Heart right ventricle (tissue), 16 donors: ENCODE data around the gene ARHGAP4. TPM values are rescaled to one million over a fixed set of nuclear protein-coding genes. Genes with fewer than 3 reads are reported as not detected.
A peak's percentile ranks its signal among the peaks of the same experiment; 100 is the strongest.

Experiments used
- ATAC-seq, 8 donors: fragments of 200-7000 bp; cut with Tn5 transposase; one replicate each; pipeline ENCODE4 v1.9.1; 2020; ENCODE audit warnings: mild to moderate bottlenecking in 8 of 8, moderate library complexity in 8 of 8, moderate number of reproducible peaks in 1 of 8
- DNase-seq, 2 donors: peaks; one replicate each; pipeline ENCODE4 v3.0.0-alpha.2; 2020
- H3K27ac ChIP-seq, 10 donors: fragments of 200-600 bp; sonication (generic) in 2 of 10; one replicate each; pipeline versions ENCODE4 v1.5.0 to v1.8.0; 2020 to 2022; ENCODE audit warnings: mild to moderate bottlenecking in 3 of 10
- H3K27me3 ChIP-seq, 7 donors: fragments of 200-600 bp; one replicate each; pipeline ENCODE4 v1.8.0; 2021 to 2022; ENCODE audit warnings: mild to moderate bottlenecking in 2 of 7
- H3K36me3 ChIP-seq, 9 donors: fragments of 200-600 bp; sonication (generic) in 1 of 9; one replicate each; pipeline versions ENCODE4 v1.5.0 to v1.8.0; 2020 to 2022; ENCODE audit warnings: mild to moderate bottlenecking in 2 of 9
- H3K4me1 ChIP-seq, 9 donors: fragments of 200-600 bp; sonication (generic) in 1 of 9; one replicate each; pipeline versions ENCODE4 v1.5.0 to v1.8.0; 2020 to 2022; ENCODE audit warnings: mild to moderate bottlenecking in 4 of 9
- H3K4me3 ChIP-seq, 10 donors: fragments of 200-600 bp; sonication (generic) in 2 of 10; one replicate each; pipeline versions ENCODE4 v1.5.0 to v1.8.0; 2020 to 2022; ENCODE audit warnings: mild to moderate bottlenecking in 7 of 10, moderate library complexity in 2 of 10
- H3K9me3 ChIP-seq, 11 donors: fragments of 200-600 bp in 10 of 11; sonication (generic) in 2 of 11; one replicate each; pipeline versions ENCODE4 v1.5.0 to v1.8.0; 2013 to 2022; ENCODE audit warnings: mild to moderate bottlenecking in 2 of 11, control low read depth in 1 of 11, moderate library complexity in 1 of 11
- CTCF ChIP-seq, 9 donors: fragments of 200-600 bp; sonication (generic) in 2 of 9; IDR thresholded peaks; one replicate each; pipeline versions ENCODE4 v1.5.0 to v1.8.0; 2021 to 2022; ENCODE audit warnings: antibody characterized with exemption in 9 of 9, mild to moderate bottlenecking in 5 of 9, moderate library complexity in 1 of 9
- WGBS, 2 donors: extraction: QIAGEN DNeasy Blood & Tissue Kit; methylation state at CpG; one replicate each; pipeline ENCODE4 v1.1.7; 2013; ENCODE audit warnings: inconsistent platforms in 1 of 2; 5-methylcytosine and 5-hydroxymethylcytosine counted together
- intact Hi-C, 10 donors: fragments of 100-400 bp; cut with DNase I; formaldehyde crosslinking; loops; one replicate each; pipeline versions ENCODE4 v1.11.1 to v1.14.2; 2022
- polyA plus RNA-seq, 2 donors: library from polyadenylated mRNA; stranded (reverse); fragments of 200-250 nt; gene quantifications; one replicate each; pipeline ENCODE4 v1.2.3, GENCODE V29; 2013
- total RNA-seq, 10 donors: library from RNA; stranded (reverse); fragmentation: NEBNext Ultra II Directional in 3 of 10; extraction: Animal tissue kit (Norgen Biotek cat#: 25700) in 3 of 10; gene quantifications; one replicate each; pipeline versions ENCODE4 v1.2.1 to v1.2.4, GENCODE V29; 2021 to 2023
- donor health status: Arrhythmogenic right ventricular cardiomyopathy.
- donor health status: ischemic (EF 13 %, LVEDD 7.1; RV severe dilation, severe dysfunction).
- donor health status: healthy with polysubstance abuse.
- donor health status: DM: no; HTN: yes; CAD: no.
- donor health status: DM: no; HTN: no; CAD: no.
- donor health status: ischemic (EF 25% LVEDD 6.9; RV normal size, moderate dysfunction).
- donor health status: ischemic (EF 25% LVEDD 5.7; RV mildly dilated, moderate dysfunction).
- donor health status: healthy.
- donor health status: DM: yes; HTN: yes; CAD: no.
- donor health status: Ischemic cardiomyopathy.
- donor health status: ischemic (EF 35%, LVEDD 5.7; RV mildly dilated, moderate dysfunction).
- donor health status: nonischemic (EF 11% LVEDD 7.7; RV severe dilation, severe dysfunction).
- donor health status: DM: yes; HTN: yes; CAD: no.
- donor health status: PGD.
- donor health status: ischemic (EF 29% LVEDD 5.4; RV normal size, mild dysfunction).
- donor health status: nonischemic (EF 23%, LVEDD 6.1; RV moderate dilation, normal function).

The ARHGAP4 gene
- total and polyA plus RNA-seq, 12 donors, result 5.5 to 65.5 (median 9.3) TPM

GRCh38 chrX:153926858-153927671 lies 1.0 kb upstream of the ARHGAP4 start:
- Histone ChIP-seq H3K27me3 (peaks cover 0 to 43% (median 0%) of the 10 kb centered on the region in 7 donors), H3K27ac (peak overlapping the region; percentile 94 to 99 (median 97)), H3K4me3 (peak overlapping the region; percentile 44 to 71 (median 60)), H3K36me3 (peaks cover 0 to 25% (median 0%) of the 10 kb centered on the region in 9 donors), H3K4me1 (peaks cover 0 to 73% (median 57%) of the 10 kb centered on the region in 9 donors), H3K9me3 (no peaks in the 10 kb centered on the region)
- ATAC-seq (peak in 7 of 8 donors; percentile 4 to 30 (median 10)), DNase-seq (peak; percentile 46 to 52)
- intact Hi-C loops, result loop anchor here in 4 of 10 donors (10.0 kb wide), 2 partner anchors 112 to 132 kb away; partner anchors contain the start of genes IDH3G (in 3 of the 4) and SSR4 (in 3 of the 4)
- no peak for TF ChIP-seq CTCF (IDR thresholded peaks at IDR 0.05)
- WGBS, 2 donors, result 11% methylated on average over 25 to 31 of the region's 31 CpGs

- intact Hi-C loops, result loop anchor here in 4 of 10 donors (10.0 kb wide), 2 partner anchors 112 to 132 kb away; partner anchors contain the start of genes IDH3G (in 3 of the 4) and SSR4 (in 3 of the 4)
- ATAC-seq, result no peak
- Histone ChIP-seq H3K4me1 (peaks cover 0 to 78% (median 57%) of the 10 kb centered on the region in 9 donors), H3K36me3 (peaks cover 0 to 20% (median 0%) of the 10 kb centered on the region in 9 donors), H3K27ac (peak overlapping the region; percentile 94 to 99 (median 97)), H3K27me3 (peaks cover 0 to 49% (median 0%) of the 10 kb centered on the region in 7 donors), H3K9me3 (no peaks in the 10 kb centered on the region), H3K4me3 (peak overlapping the region in 8 of 10 donors; percentile 11 to 71 (median 61))
- TF ChIP-seq CTCF (IDR thresholded peaks at IDR 0.05), result no peak
- DNase-seq, result no peak
- 25 to 30% methylated on average over 1 to 4 of the region's 4 CpGs for WGBS, 2 donors
Measured at GRCh38 chrX:153926552-153926857, 441 bp upstream of the ARHGAP4 start.

- H3K9me3 ChIP-seq, result no peaks in the 10 kb centered on the region
- peak overlapping the region in 7 of 10 donors; percentile 11 to 71 (median 37) for H3K4me3 ChIP-seq
- peak overlapping the region; percentile 50 to 99 (median 97) for H3K27ac ChIP-seq
- H3K36me3 ChIP-seq, result peaks cover 0 to 13% (median 0%) of the 10 kb centered on the region in 9 donors
- WGBS, 2 donors, result 83 to 93% methylated on average over 4 of the region's 4 CpGs
- ATAC-seq (no peak), DNase-seq (no peak)
- peaks cover 0 to 60% (median 0%) of the 10 kb centered on the region in 7 donors for H3K27me3 ChIP-seq
- intact Hi-C loops, result loop anchor here in 4 of 10 donors (10.0 kb wide), 2 partner anchors 111 to 131 kb away; partner anchors contain the start of genes IDH3G (in 3 of the 4) and SSR4 (in 3 of the 4)
- TF ChIP-seq CTCF (IDR thresholded peaks at IDR 0.05), result no peak
- peaks cover 0 to 84% (median 57%) of the 10 kb centered on the region in 9 donors for H3K4me1 ChIP-seq
Measured at GRCh38 chrX:153925387-153925738, 701 bp downstream of the ARHGAP4 start.

- Histone ChIP-seq H3K27ac (peak overlapping the region in 9 of 10 donors; percentile 28 to 99 (median 96)), H3K9me3 (no peaks in the 10 kb centered on the region), H3K27me3 (peaks cover 0 to 71% (median 0%) of the 10 kb centered on the region in 7 donors), H3K4me1 (peaks cover 0 to 78% (median 51%) of the 10 kb centered on the region in 9 donors), H3K36me3 (peaks cover 0 to 5% (median 0%) of the 10 kb centered on the region in 9 donors), H3K4me3 (peak overlapping the region in 5 of 10 donors; percentile 8 to 71 (median 20))
- DNase-seq (no peak), ATAC-seq (peak in 3 of 8 donors; percentile 10 to 16 (median 13))
- intact Hi-C loops, result loop anchor here in 4 of 10 donors (10.0 kb wide), 2 partner anchors 110 to 130 kb away; partner anchors contain the start of genes IDH3G (in 3 of the 4) and SSR4 (in 3 of the 4)
- WGBS, 2 donors, result 15 to 16% methylated on average over 14 of the region's 14 CpGs
- TF ChIP-seq CTCF (IDR thresholded peaks at IDR 0.05), result peak in 8 of 9 donors; percentile 9 to 47 (median 28)
Measured at GRCh38 chrX:153924149-153924861, 1.8 kb downstream of the ARHGAP4 start.
